Calu3 (cell line): ENCODE results near the gene MOB3B. TPM values are rescaled to one million over a fixed set of nuclear protein-coding genes. Genes with fewer than 3 reads are reported as not detected.

Source experiments
- BruUV-seq: library from RNA; stranded (reverse); fragments of 400-500 nt; replicated peaks from 2 replicates; lab custom pipeline; 2021; lab: Mats Ljungman, UMichigan
- CTCF ChIA-PET: fragments of 300-600 bp; sonication (Branson Sonifier 250); formaldehyde crosslinking; loops from one replicate; lab custom pipeline; 2022; ENCODE audit warnings: antibody characterized with exemption; lab: Charles Lee
- DNase-seq: peaks from one replicate; pipeline ENCODE4 v3.0.0; 2022
- H3K27ac Mint-ChIP-seq: one replicate; pipeline ENCODE4 v1.8.0; 2022; ENCODE audit warnings: mixed read lengths; ENCODE audit not compliant: unreplicated experiment
- H3K27me3 Mint-ChIP-seq: one replicate; pipeline ENCODE4 v1.8.0; 2022; ENCODE audit warnings: mixed read lengths; ENCODE audit not compliant: unreplicated experiment
- H3K36me3 Mint-ChIP-seq: one replicate; pipeline ENCODE4 v1.8.0; 2022; ENCODE audit warnings: mild to moderate bottlenecking, moderate library complexity, mixed read lengths; ENCODE audit not compliant: insufficient read depth, unreplicated experiment
- H3K4me1 Mint-ChIP-seq: one replicate; pipeline ENCODE4 v1.8.0; 2022; ENCODE audit warnings: mild to moderate bottlenecking, low read depth, mixed read lengths; ENCODE audit not compliant: unreplicated experiment
- H3K4me3 Mint-ChIP-seq: one replicate; pipeline ENCODE4 v1.8.0; 2022; ENCODE audit warnings: mild to moderate bottlenecking, low read depth, moderate library complexity, mixed read lengths; ENCODE audit not compliant: unreplicated experiment
- H3K9me3 Mint-ChIP-seq: one replicate; pipeline ENCODE4 v1.8.0; 2022; ENCODE audit warnings: low read depth, mixed read lengths; ENCODE audit not compliant: unreplicated experiment
- CTCF ChIP-seq: fragments of 200-600 bp; IDR thresholded peaks from one replicate; pipeline ENCODE4 v1.8.0; 2022; ENCODE audit warnings: antibody characterized with exemption; ENCODE audit not compliant: unreplicated experiment
- intact Hi-C: fragments of 100-400 bp; cut with micrococcal nuclease; formaldehyde crosslinking; loops from one replicate; pipeline ENCODE4 v1.10.0; 2022; ENCODE audit not compliant: unreplicated experiment
- total RNA-seq: library from RNA; stranded (reverse); gene quantifications from 2 replicates; pipeline ENCODE4 v1.2.3, GENCODE V29; 2022

Gene MOB3B
- total RNA-seq, 1 experiment from 2014 or later, result 7.6 TPM

DNA sequence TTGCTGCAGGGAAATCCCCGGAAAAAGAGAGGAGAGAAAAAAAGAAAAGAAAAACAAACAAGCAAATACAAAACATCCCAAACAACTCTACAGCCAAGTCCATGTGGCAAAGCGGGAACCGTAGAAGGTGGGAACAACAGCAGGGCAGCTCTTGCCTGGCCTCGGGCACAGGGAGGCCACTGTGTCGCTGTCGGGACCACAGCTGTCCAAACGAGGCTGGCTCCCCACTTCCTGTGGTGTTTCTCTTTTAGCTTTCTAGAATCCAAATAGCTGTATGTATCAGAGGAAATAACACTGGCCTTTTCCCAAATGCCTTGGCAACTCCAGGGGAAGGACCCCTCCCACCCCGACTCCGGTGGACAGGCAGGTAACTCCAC is 191.1 kb downstream of the MOB3B start:
- intact Hi-C loops, result loop anchor here (5.0 kb wide), 1 partner anchor 34 kb away; no protein-coding TSS in a partner anchor
- BruUV-seq, result no TSS peak
- no peak for TF ChIP-seq CTCF
- no peak overlapping the region for H3K27ac Mint-ChIP-seq
- H3K4me3 Mint-ChIP-seq, result no peak overlapping the region
- CTCF ChIA-PET, result no interaction called here
- no peaks in the 10 kb centered on the region for H3K36me3 Mint-ChIP-seq
- H3K4me1 Mint-ChIP-seq, result peaks cover 19% of the 10 kb centered on the region
- H3K9me3 Mint-ChIP-seq, result no peaks in the 10 kb centered on the region
- H3K27me3 Mint-ChIP-seq, result no peaks in the 10 kb centered on the region
- DNase-seq, result no peak

DNA sequence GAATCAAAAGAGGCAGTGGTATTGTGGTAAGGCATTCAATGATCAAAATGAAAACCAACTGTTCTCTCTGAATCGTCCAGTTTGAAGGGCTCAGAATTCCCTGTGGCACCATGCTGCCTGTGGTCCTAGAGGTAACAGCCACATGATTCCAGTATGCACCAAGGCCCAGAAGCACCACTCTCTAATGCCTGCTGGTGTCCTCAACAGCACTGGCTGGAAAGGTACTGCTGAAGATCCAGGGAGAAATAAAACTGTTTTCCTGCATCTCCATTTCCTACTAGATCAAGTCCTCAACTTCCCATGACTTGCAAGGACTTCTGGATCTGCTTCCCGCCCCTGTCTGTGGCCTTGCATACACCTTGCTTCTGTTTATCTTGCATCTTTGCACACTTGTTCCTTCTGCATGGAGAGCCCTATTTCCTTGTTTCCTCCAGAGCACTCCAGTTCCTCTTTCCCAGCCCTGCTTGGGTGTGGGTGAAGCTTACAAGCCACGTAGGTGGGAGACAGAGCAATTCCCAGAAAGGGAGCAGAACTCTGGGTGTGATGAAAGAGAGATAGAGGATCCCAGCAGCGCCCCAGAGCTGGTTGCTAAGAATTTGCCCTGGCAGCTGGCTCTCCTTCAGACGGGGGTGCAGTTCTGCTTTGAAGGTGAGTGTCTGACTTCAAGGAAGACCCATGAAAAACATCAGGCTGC is 191.6 kb downstream of the MOB3B start:
- Mint-ChIP-seq H3K27me3 (no peaks in the 10 kb centered on the region), H3K36me3 (no peaks in the 10 kb centered on the region), H3K4me3 (no peak overlapping the region), H3K9me3 (no peaks in the 10 kb centered on the region), H3K4me1 (peaks cover 24% of the 10 kb centered on the region), H3K27ac (no peak overlapping the region)
- DNase-seq, result no peak
- CTCF ChIA-PET, result no interaction called here
- intact Hi-C loops, result loop anchor here (5.0 kb wide), 1 partner anchor 34 kb away; no protein-coding TSS in a partner anchor
- TF ChIP-seq CTCF, result no peak
- BruUV-seq, result no TSS peak

- no peaks in the 10 kb centered on the region for H3K9me3 Mint-ChIP-seq
- H3K4me1 Mint-ChIP-seq, result peaks cover 25% of the 10 kb centered on the region
- CTCF ChIA-PET, result no interaction called here
- TF ChIP-seq CTCF, result no peak
- no TSS peak for BruUV-seq
- no peak overlapping the region for H3K27ac Mint-ChIP-seq
- intact Hi-C loops, result loop anchor here (5.0 kb wide), 1 partner anchor 35 kb away; no protein-coding TSS in a partner anchor
- no peak for DNase-seq
- no peaks in the 10 kb centered on the region for H3K27me3 Mint-ChIP-seq
- no peaks in the 10 kb centered on the region for H3K36me3 Mint-ChIP-seq
- no peak overlapping the region for H3K4me3 Mint-ChIP-seq
These were observed 192.4 kb downstream of the MOB3B start for GRCh38 chr9:27337236-27337635.

DNA sequence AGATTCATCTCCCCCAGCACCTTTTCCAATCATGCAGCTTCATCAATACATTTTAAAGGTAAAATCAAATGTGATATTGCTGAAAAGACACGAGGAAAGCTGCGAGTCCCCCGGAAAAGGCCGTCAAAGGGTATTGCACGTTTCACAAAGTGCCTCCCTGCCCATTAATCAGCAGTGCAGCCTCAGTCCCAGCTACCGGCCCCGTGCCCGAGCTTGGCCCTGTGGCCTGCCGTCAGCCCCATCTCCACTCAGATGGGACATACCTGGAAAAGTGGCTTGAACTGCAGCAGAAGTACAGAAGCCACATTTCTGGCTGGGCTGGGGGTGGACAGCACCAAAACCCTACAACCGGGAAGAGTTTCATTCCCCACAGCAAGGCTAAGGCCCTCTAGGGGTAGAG is 192.8 kb downstream of the MOB3B start:
- CTCF ChIA-PET, result no interaction called here
- Mint-ChIP-seq H3K27me3 (no peaks in the 10 kb centered on the region), H3K27ac (no peak overlapping the region), H3K9me3 (no peaks in the 10 kb centered on the region), H3K4me1 (peaks cover 25% of the 10 kb centered on the region), H3K4me3 (no peak overlapping the region), H3K36me3 (no peaks in the 10 kb centered on the region)
- DNase-seq, result no peak
- intact Hi-C loops, result loop anchor here (5.0 kb wide), 1 partner anchor 35 kb away; no protein-coding TSS in a partner anchor
- no peak for TF ChIP-seq CTCF
- BruUV-seq, result no TSS peak
